ENCODE measurements around the gene HP. TPM values are rescaled to one million over a fixed set of nuclear protein-coding genes. Genes with fewer than 3 reads are reported as not detected.
A peak's percentile ranks its signal among the peaks of the same experiment; 100 is the strongest.

The HP gene
- total and polyA plus RNA-seq, 4 donors, result 8.0 to 1,570 (median 561) TPM

- H3K4me3 ChIP-seq, result no peak overlapping the region
- no peak for TF ChIP-seq CTCF (IDR thresholded peaks at IDR 0.05; ENCODE audit: control extremely low read depth, extremely low read depth)
- peak overlapping the region in 1 of 2 donors; percentile 24 for H3K27ac ChIP-seq (ENCODE audit: low read depth in 1 of 2, low read length in 1 of 2)
- DNase-seq, result no peak
- H3K27me3 ChIP-seq (ENCODE audit: control insufficient read depth in 3 of 3, insufficient read depth in 3 of 3, low read length in 2 of 3), result no peaks in the 10 kb centered on the region
- ATAC-seq (ENCODE audit: insufficient read depth, low FRiP score), result no peak
- 95 to 97% methylated on average over 1 of the region's 1 CpG for WGBS, 2 donors
- H3K4me1 ChIP-seq (ENCODE audit: control insufficient read depth in 5 of 5, insufficient read depth in 5 of 5, low read length in 5 of 5), result peaks cover 0 to 4% (median 0%) of the 10 kb centered on the region in 5 donors
- no peaks in the 10 kb centered on the region for H3K9me3 ChIP-seq (ENCODE audit: control insufficient read depth in 4 of 4, insufficient read depth in 3 of 4, low read length in 3 of 4)
- H3K36me3 ChIP-seq (ENCODE audit: control insufficient read depth in 4 of 4, insufficient read depth in 4 of 4, low read length in 4 of 4), result peaks cover 0 to 7% (median 2%) of the 10 kb centered on the region in 4 donors
- no peak overlapping the region for H3K9ac ChIP-seq (ENCODE audit: insufficient read depth in 1 of 2, low read length in 2 of 2)
These were observed 10.8 kb upstream of the HP start for GRCh38 chr16:72043539-72043938.

GRCh38 chr16:72044296-72044695 is 10.0 kb upstream of the HP start:
- H3K4me3 ChIP-seq, result no peak overlapping the region
- H3K9me3 ChIP-seq (ENCODE audit: control insufficient read depth in 4 of 4, insufficient read depth in 3 of 4, low read length in 3 of 4), result no peaks in the 10 kb centered on the region
- H3K4me1 ChIP-seq (ENCODE audit: control insufficient read depth in 5 of 5, insufficient read depth in 5 of 5, low read length in 5 of 5), result peaks cover 0 to 4% (median 0%) of the 10 kb centered on the region in 5 donors
- no peak overlapping the region for H3K9ac ChIP-seq (ENCODE audit: insufficient read depth in 1 of 2, low read length in 2 of 2)
- no peaks in the 10 kb centered on the region for H3K27me3 ChIP-seq (ENCODE audit: control insufficient read depth in 3 of 3, insufficient read depth in 3 of 3, low read length in 2 of 3)
- DNase-seq (no peak), ATAC-seq (ENCODE audit: insufficient read depth, low FRiP score) (no peak)
- H3K27ac ChIP-seq (ENCODE audit: low read depth in 1 of 2, low read length in 1 of 2), result no peak overlapping the region
- H3K36me3 ChIP-seq (ENCODE audit: control insufficient read depth in 4 of 4, insufficient read depth in 4 of 4, low read length in 4 of 4), result peaks cover 0 to 7% (median 2%) of the 10 kb centered on the region in 4 donors
- TF ChIP-seq CTCF (IDR thresholded peaks at IDR 0.05; ENCODE audit: control extremely low read depth, extremely low read depth), result no peak
- WGBS, 2 donors, result 76 to 77% methylated on average over 6 of the region's 6 CpGs

GRCh38 chr16:72044825-72045359 is 9.4 kb upstream of the HP start:
- ATAC-seq (ENCODE audit: insufficient read depth, low FRiP score), result no peak
- Histone ChIP-seq H3K9me3 (ENCODE audit: control insufficient read depth in 4 of 4, insufficient read depth in 3 of 4, low read length in 3 of 4) (peaks cover 0 to 1% (median 0%) of the 10 kb centered on the region in 4 donors), H3K4me3 (no peak overlapping the region), H3K27me3 (ENCODE audit: control insufficient read depth in 3 of 3, insufficient read depth in 3 of 3, low read length in 2 of 3) (no peaks in the 10 kb centered on the region), H3K27ac (ENCODE audit: low read depth in 1 of 2, low read length in 1 of 2) (no peak overlapping the region), H3K9ac (ENCODE audit: insufficient read depth in 1 of 2, low read length in 2 of 2) (no peak overlapping the region), H3K4me1 (ENCODE audit: control insufficient read depth in 5 of 5, insufficient read depth in 5 of 5, low read length in 5 of 5) (peaks cover 0 to 4% (median 0%) of the 10 kb centered on the region in 5 donors), H3K36me3 (ENCODE audit: control insufficient read depth in 4 of 4, insufficient read depth in 4 of 4, low read length in 4 of 4) (peaks cover 0 to 7% (median 2%) of the 10 kb centered on the region in 4 donors)
- WGBS, 2 donors, result 63 to 89% methylated on average over 2 of the region's 2 CpGs
- no peak for TF ChIP-seq CTCF (IDR thresholded peaks at IDR 0.05; ENCODE audit: control extremely low read depth, extremely low read depth)
- no peak for DNase-seq

- Histone ChIP-seq H3K9ac (ENCODE audit: insufficient read depth in 1 of 2, low read length in 2 of 2) (no peak overlapping the region), H3K4me1 (ENCODE audit: control insufficient read depth in 5 of 5, insufficient read depth in 5 of 5, low read length in 5 of 5) (peaks cover 0 to 2% (median 0%) of the 10 kb centered on the region in 5 donors), H3K9me3 (ENCODE audit: control insufficient read depth in 4 of 4, insufficient read depth in 3 of 4, low read length in 3 of 4) (peaks cover 0 to 1% (median 0%) of the 10 kb centered on the region in 4 donors), H3K4me3 (no peak overlapping the region), H3K27me3 (ENCODE audit: control insufficient read depth in 3 of 3, insufficient read depth in 3 of 3, low read length in 2 of 3) (peaks cover 0 to 2% (median 0%) of the 10 kb centered on the region in 3 donors), H3K27ac (ENCODE audit: low read depth in 1 of 2, low read length in 1 of 2) (no peak overlapping the region), H3K36me3 (ENCODE audit: control insufficient read depth in 4 of 4, insufficient read depth in 4 of 4, low read length in 4 of 4) (no peaks in the 10 kb centered on the region)
- ATAC-seq (ENCODE audit: insufficient read depth, low FRiP score), result no peak
- no peak for TF ChIP-seq CTCF (IDR thresholded peaks at IDR 0.05; ENCODE audit: control extremely low read depth, extremely low read depth)
- no peak for DNase-seq
These were observed 5.2 kb upstream of the HP start for GRCh38 chr16:72049110-72049509.

Measured in lung (tissue), 12 donors.